GM18505 (cell line): Measurements from ENCODE around the gene ADAMTSL2.

Experiments used
- ATAC-seq: cut with Tn5 transposase; IDR thresholded peaks from one replicate; pipeline ENCODE4 v1.9.1; 2021; ENCODE audit not compliant: unreplicated experiment
- POLR2A ChIP-seq: IDR thresholded peaks from 4 replicates; pipeline ENCODE4 v1.6.1; 2011; ENCODE audit warnings: borderline replicate concordance; ENCODE audit not compliant: insufficient read depth, insufficient read length; ENCODE audit errors: extremely low read depth

Gene ADAMTSL2

GRCh38 chr9:133509179-133510083 is 25.1 kb upstream of the ADAMTSL2 start:
- no peak for ATAC-seq
- no peak for TF ChIP-seq POLR2A

GRCh38 chr9:133510926-133511505 is 23.5 kb upstream of the ADAMTSL2 start:
- no peak for ATAC-seq
- TF ChIP-seq POLR2A = no peak

DNA sequence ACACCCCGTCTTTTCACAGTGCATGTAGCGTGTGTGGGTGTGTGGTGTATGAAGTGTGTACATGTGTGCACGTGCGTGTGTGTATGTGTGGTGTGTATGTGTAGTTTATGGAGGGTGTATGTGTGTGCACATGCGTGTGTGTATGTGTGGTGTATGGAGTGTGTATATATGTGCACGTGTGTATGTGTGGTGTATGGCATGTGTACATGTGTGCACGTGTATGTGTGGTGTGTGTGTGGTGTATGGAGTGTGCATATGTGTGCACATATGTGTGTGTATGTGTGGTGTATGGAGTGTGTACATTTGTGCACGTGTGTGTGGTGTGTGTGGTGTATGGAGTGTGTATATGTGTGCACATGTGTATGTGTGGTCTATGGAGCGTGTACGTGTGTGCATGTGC is 22.9 kb upstream of the ADAMTSL2 start:
- ATAC-seq = no peak
- no peak for TF ChIP-seq POLR2A

DNA sequence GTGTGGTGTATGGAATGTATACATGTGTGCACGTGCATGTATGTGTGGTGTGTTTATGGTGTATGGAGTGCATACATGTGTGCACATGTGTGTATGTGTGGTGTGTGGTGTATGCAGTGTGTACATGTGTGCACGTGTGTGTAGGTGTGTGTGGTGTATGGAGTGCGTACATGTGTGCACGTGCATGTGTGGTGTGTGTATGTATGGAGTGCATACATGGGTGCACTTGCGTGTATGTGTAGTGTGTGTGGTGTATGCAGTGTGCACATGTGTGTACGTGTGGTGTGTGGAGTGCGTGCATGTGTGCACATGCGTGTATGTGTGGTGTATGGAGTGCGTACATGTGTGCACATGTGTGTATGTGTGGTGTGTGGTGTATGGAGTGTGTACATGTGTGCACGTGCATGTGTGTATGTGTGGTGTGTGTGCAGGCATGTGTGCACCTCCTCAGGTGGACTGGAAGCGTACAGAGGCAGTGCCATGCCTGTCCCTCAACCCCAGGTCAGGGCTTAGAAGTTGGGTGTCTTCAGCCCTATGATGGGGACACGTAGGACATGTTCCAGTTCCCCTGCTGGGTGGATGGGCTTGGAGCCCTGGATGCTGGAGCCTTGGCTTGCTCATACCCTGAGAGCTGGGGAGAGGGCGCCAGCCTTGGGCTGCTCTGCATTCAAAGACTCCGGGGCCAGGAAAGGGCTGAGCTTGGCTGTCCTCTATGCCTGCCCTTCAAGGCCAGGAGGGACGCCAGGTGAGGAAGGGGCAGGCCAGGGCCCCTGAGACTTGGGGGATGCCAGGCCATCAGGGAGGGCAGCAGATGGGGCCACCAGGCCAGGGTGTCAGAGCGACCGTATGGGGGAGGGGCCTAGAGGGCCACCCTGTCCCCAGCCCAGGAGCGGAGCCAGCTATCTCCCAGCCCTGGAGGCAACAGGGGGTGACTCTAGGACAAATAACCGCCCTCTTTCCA is 22.0 kb upstream of the ADAMTSL2 start:
- no peak for TF ChIP-seq POLR2A
- no peak for ATAC-seq

DNA sequence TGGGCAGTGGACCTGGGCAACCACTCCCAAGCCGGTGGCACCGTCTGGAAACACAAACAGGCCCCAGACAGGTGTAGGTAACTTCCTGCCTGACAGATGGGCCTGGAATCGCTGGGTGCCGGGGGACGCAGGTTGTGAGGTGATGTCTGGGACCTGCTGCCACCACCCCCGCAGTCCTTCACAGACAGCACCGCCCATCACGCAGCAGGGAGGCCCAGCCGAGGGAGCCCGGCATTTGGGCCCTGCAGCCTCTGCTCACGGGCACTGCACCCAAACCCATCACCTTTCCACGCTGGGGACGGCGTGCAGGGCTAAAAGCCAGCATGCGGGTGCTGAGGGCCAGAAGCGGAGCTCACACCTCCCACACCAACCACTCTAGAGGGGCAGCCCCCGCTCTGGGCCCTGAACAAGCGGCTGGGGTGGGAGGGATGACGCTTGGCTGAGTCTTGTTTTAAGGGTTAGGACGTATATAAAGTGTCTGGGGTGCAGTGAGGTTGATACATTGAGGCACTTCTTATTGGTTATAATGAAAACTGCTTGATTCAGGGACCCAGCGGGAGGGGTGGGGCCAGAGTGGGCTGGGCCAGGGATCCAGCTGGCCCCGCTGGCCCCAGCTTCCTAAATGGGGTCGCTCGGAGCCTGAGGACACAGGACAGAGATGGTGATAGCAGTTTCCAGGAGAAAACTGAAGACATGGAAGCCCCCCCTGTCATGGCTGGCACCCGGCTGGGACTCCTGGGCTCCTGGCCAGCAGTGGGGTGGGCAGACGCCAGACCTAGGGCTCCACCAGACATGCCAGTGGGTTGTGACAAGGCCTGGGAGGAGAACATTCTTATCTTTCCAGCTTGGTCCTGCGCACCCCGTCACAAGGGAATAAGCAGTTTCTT is 21.0 kb upstream of the ADAMTSL2 start:
- no peak for TF ChIP-seq POLR2A
- no peak for ATAC-seq

GRCh38 chr9:133514460-133515239 is 19.9 kb upstream of the ADAMTSL2 start:
- no peak for TF ChIP-seq POLR2A
- no peak for ATAC-seq

DNA sequence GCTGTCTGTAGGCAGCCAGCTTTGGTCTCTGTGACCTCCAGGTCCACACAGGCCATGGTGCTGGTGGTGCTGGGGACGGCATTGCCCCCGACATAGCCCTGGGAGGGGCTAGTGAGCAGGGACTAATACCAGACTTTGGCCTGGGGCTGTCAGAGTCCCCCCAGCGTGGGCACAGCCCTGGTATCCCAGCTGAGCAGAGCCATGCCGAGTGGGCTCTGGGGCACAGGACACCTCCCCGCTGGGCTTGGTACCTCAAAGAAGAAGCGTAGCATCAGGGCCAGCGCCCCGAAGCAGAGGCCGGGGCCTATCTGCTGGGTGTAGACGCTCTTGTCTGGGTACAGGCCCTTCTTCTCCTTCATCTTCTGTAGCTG is 19.3 kb upstream of the ADAMTSL2 start:
- no peak for TF ChIP-seq POLR2A
- no peak for ATAC-seq

GRCh38 chr9:133515615-133516255 is 18.8 kb upstream of the ADAMTSL2 start:
- ATAC-seq = no peak
- no peak for TF ChIP-seq POLR2A

DNA sequence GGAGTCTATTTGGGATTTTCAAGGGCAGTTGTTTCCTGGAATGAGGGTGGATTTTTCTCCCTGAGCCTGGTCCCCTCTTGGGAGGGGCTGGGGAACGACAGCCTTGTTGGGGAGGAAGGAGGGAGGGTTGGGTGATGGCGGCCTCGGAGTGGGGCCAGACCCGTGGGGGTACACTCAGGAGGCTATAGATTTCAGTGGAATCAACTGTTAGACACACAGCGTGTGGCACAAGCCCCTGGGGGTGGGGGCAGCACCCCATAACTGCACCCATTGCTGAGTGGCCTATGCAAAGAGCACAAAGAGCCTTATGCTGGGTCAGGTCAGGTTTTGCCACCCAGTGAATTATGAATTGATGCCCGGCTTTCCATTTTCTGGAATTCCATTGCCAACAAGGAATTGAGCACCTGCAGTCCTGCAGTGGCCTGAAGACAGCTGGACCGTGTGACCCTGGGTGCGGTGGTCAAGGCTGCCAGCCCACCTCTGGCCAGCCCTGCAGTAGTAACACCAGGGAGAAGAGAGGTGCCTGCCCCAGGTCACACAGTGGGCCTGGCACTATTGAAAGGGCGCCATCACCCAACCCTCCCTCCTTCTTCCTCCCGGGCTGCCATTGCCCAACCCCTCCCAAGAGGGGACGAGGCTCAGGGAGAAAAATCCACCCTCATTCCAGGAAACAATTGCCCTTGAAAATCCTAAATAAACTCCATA is 18.1 kb upstream of the ADAMTSL2 start:
- no peak for TF ChIP-seq POLR2A
- no peak for ATAC-seq

- no peak for TF ChIP-seq POLR2A
- no peak for ATAC-seq
These were observed 17.5 kb upstream of the ADAMTSL2 start for GRCh38 chr9:133516961-133517350.

- no peak for TF ChIP-seq POLR2A
- no peak for ATAC-seq
These were observed 16.8 kb upstream of the ADAMTSL2 start for GRCh38 chr9:133517711-133518110.
